Nephron progenitor cell (in vitro differentiated cells): Measurements from ENCODE around the gene SLC20A1.

Experiments used
- DNase-seq: peaks from one replicate; pipeline ENCODE4 v3.0.0; 2021
- H3K27ac Mint-ChIP-seq: 2 replicates; pipeline ENCODE4 v1.8.0; 2021; ENCODE audit warnings: mild to moderate bottlenecking, moderate library complexity, mixed read lengths
- H3K27me3 Mint-ChIP-seq: 2 replicates; pipeline ENCODE4 v1.8.0; 2021; ENCODE audit warnings: mild to moderate bottlenecking, low read depth, mixed read lengths; ENCODE audit not compliant: poor library complexity
- H3K36me3 Mint-ChIP-seq: 2 replicates; pipeline ENCODE4 v1.8.0; 2021; ENCODE audit warnings: low read depth, mixed read lengths
- H3K4me1 Mint-ChIP-seq: 2 replicates; pipeline ENCODE4 v1.8.0; 2021; ENCODE audit warnings: mixed read lengths
- H3K4me3 Mint-ChIP-seq: 2 replicates; pipeline ENCODE4 v1.8.0; 2021; ENCODE audit warnings: mild to moderate bottlenecking, moderate library complexity, mixed read lengths
- H3K9me3 Mint-ChIP-seq: 2 replicates; pipeline ENCODE4 v1.8.0; 2021; ENCODE audit warnings: mild to moderate bottlenecking, moderate library complexity, mixed read lengths
- CTCF ChIP-seq: fragments of 200-600 bp; sonication (generic); IDR thresholded peaks from 2 replicates; pipeline ENCODE4 v1.5.0; 2021; ENCODE audit warnings: antibody characterized with exemption

The SLC20A1 gene

GRCh38 chr2:112692495-112692911, 46.8 kb downstream of the SLC20A1 start:
- Mint-ChIP-seq H3K9me3 (no peaks in the 10 kb centered on the region), H3K4me1 (peaks cover 16% of the 10 kb centered on the region), H3K36me3 (no peaks in the 10 kb centered on the region), H3K27me3 (peaks cover 23% of the 10 kb centered on the region), H3K4me3 (no peak overlapping the region), H3K27ac (no peak overlapping the region)
- no peak for TF ChIP-seq CTCF
- no peak for DNase-seq

- Mint-ChIP-seq H3K4me3 (peak overlapping the region; percentile 4), H3K27ac (no peak overlapping the region), H3K9me3 (no peaks in the 10 kb centered on the region), H3K36me3 (no peaks in the 10 kb centered on the region), H3K4me1 (peaks cover 16% of the 10 kb centered on the region), H3K27me3 (peaks cover 23% of the 10 kb centered on the region)
- TF ChIP-seq CTCF, result no peak
- no peak for DNase-seq
Observed at GRCh38 chr2:112692918-112693317, 47.2 kb downstream of the SLC20A1 start.

- no peak for TF ChIP-seq CTCF
- Mint-ChIP-seq H3K9me3 (no peaks in the 10 kb centered on the region), H3K4me1 (peaks cover 16% of the 10 kb centered on the region), H3K27me3 (peaks cover 23% of the 10 kb centered on the region), H3K27ac (no peak overlapping the region), H3K36me3 (no peaks in the 10 kb centered on the region), H3K4me3 (no peak overlapping the region)
- no peak for DNase-seq
Observed at GRCh38 chr2:112693596-112693995, 47.9 kb downstream of the SLC20A1 start.

- DNase-seq, result no peak
- no peak for TF ChIP-seq CTCF
- H3K27me3 Mint-ChIP-seq, result peaks cover 20% of the 10 kb centered on the region
- H3K4me3 Mint-ChIP-seq, result no peak overlapping the region
- H3K4me1 Mint-ChIP-seq, result peaks cover 16% of the 10 kb centered on the region
- no peak overlapping the region for H3K27ac Mint-ChIP-seq
- H3K9me3 Mint-ChIP-seq, result no peaks in the 10 kb centered on the region
- no peaks in the 10 kb centered on the region for H3K36me3 Mint-ChIP-seq
Observed at GRCh38 chr2:112694182-112694581, 48.4 kb downstream of the SLC20A1 start.

GRCh38 chr2:112698834-112699515, 53.2 kb downstream of the SLC20A1 start:
- H3K27ac Mint-ChIP-seq, result no peak overlapping the region
- no peaks in the 10 kb centered on the region for H3K36me3 Mint-ChIP-seq
- H3K4me3 Mint-ChIP-seq, result no peak overlapping the region

More at GRCh38 chr2:112698834-112699515, 53.2 kb downstream of the SLC20A1 start:
- no peak for TF ChIP-seq CTCF
- peaks cover 27% of the 10 kb centered on the region for H3K27me3 Mint-ChIP-seq
- no peaks in the 10 kb centered on the region for H3K4me1 Mint-ChIP-seq
- no peaks in the 10 kb centered on the region for H3K9me3 Mint-ChIP-seq
- DNase-seq, result no peak
